H9 (cell line): Measurements from ENCODE around the gene COMMD4. TPM values are rescaled to one million over a fixed set of nuclear protein-coding genes. Genes with fewer than 3 reads are reported as not detected.
A peak's percentile ranks its signal among the peaks of the same experiment; 100 is the strongest.
"Not testable (repeated sequence)": the region's sequence is repeated elsewhere in the genome, so short reads cannot be mapped to it uniquely, and the experiment has no call there.

Experiments used
- DNase-seq: peaks from one replicate; pipeline ENCODE4 v3.0.0-alpha.2; 2017
- H2AFZ ChIP-seq: one replicate; pipeline ENCODE4 v1.6.1; 2013; ENCODE audit warnings: mild to moderate bottlenecking, low read length, control low read depth, moderate library complexity
- H2AK5ac ChIP-seq: 2 replicates; pipeline ENCODE4 v1.6.1; 2013; ENCODE audit warnings: low read length, control low read depth, mixed read lengths; ENCODE audit not compliant: insufficient read length
- H2BK120ac ChIP-seq: one replicate; pipeline ENCODE4 v1.6.1; 2013; ENCODE audit warnings: low read depth, mild to moderate bottlenecking, low read length, control low read depth, inconsistent platforms; ENCODE audit not compliant: poor library complexity, severe bottlenecking
- H2BK12ac ChIP-seq: 2 replicates; pipeline ENCODE4 v1.6.1; 2013; ENCODE audit warnings: low read length, control low read depth, mixed read lengths, low read depth; ENCODE audit not compliant: insufficient read length
- H2BK15ac ChIP-seq: 2 replicates; pipeline ENCODE4 v1.6.1; 2013; ENCODE audit warnings: low read depth, low read length, control low read depth
- H2BK20ac ChIP-seq: one replicate; pipeline ENCODE4 v1.6.1; 2013; ENCODE audit warnings: low read depth, mild to moderate bottlenecking, low read length, control low read depth, inconsistent platforms; ENCODE audit not compliant: poor library complexity, severe bottlenecking
- H2BK5ac ChIP-seq: 2 replicates; pipeline ENCODE4 v1.6.1; 2013; ENCODE audit warnings: low read length, control low read depth, mixed read lengths; ENCODE audit not compliant: insufficient read length
- H3K14ac ChIP-seq: 2 replicates; pipeline ENCODE4 v1.6.1; 2013; ENCODE audit warnings: low read length, control low read depth; ENCODE audit not compliant: insufficient read depth
- H3K18ac ChIP-seq: 2 replicates; pipeline ENCODE4 v1.6.1; 2013; ENCODE audit warnings: low read depth, mild to moderate bottlenecking, mixed read lengths, low read length, control low read depth; ENCODE audit not compliant: insufficient read length
- H3K23ac ChIP-seq: 2 replicates; pipeline ENCODE4 v1.6.1; 2013; ENCODE audit warnings: low read length, control low read depth, mixed read lengths, low read depth; ENCODE audit not compliant: insufficient read length
- H3K23me2 ChIP-seq: 2 replicates; pipeline ENCODE4 v1.6.1; 2013; ENCODE audit warnings: low read depth, mild to moderate bottlenecking, mixed read lengths, low read length, control low read depth; ENCODE audit not compliant: insufficient read length, poor library complexity, severe bottlenecking
- H3K27ac ChIP-seq: 2 replicates; pipeline ENCODE4 v1.5.1; 2013; ENCODE audit warnings: low read length, control low read depth, mixed read lengths, low read depth; ENCODE audit not compliant: insufficient read length
- H3K27me3 ChIP-seq: 2 replicates; pipeline ENCODE4 v1.6.1; 2013; ENCODE audit warnings: low read length, control low read depth, inconsistent platforms; ENCODE audit not compliant: insufficient read depth
- H3K4ac ChIP-seq: 2 replicates; pipeline ENCODE4 v1.6.1; 2013; ENCODE audit warnings: low read depth, mild to moderate bottlenecking, control low read depth, inconsistent platforms, low read length, moderate library complexity
- H3K4me1 ChIP-seq: 2 replicates; pipeline ENCODE4 v1.6.1; 2013; ENCODE audit warnings: low read length, control low read depth, inconsistent platforms; ENCODE audit not compliant: insufficient read depth
- H3K4me2 ChIP-seq: 2 replicates; pipeline ENCODE4 v1.6.1; 2013; ENCODE audit warnings: low read length, control low read depth, mixed read lengths; ENCODE audit not compliant: insufficient read length, insufficient read depth
- H3K56ac ChIP-seq: 2 replicates; pipeline ENCODE4 v1.6.1; 2013; ENCODE audit warnings: low read depth, mild to moderate bottlenecking, mixed read lengths, low read length, control low read depth; ENCODE audit not compliant: insufficient read length
- H3K79me1 ChIP-seq: 2 replicates; pipeline ENCODE4 v1.6.1; 2013; ENCODE audit warnings: low read depth, mild to moderate bottlenecking, moderate library complexity, low read length, control low read depth, inconsistent platforms; ENCODE audit not compliant: insufficient read depth, poor library complexity, severe bottlenecking
- H3K79me2 ChIP-seq: 2 replicates; pipeline ENCODE4 v1.6.1; 2013; ENCODE audit warnings: low read length, control low read depth, inconsistent platforms; ENCODE audit not compliant: insufficient read depth
- H3K9ac ChIP-seq: 2 replicates; pipeline ENCODE4 v1.6.1; 2013; ENCODE audit warnings: low read length, control low read depth, mixed read lengths; ENCODE audit not compliant: insufficient read length; ENCODE audit errors: extremely low read depth
- H3K9me3 ChIP-seq: one replicate; pipeline ENCODE4 v1.6.1; 2013; ENCODE audit warnings: low read depth, low read length, inconsistent platforms; ENCODE audit not compliant: control insufficient read depth
- H3T11ph ChIP-seq: one replicate; pipeline ENCODE4 v1.6.1; 2013; ENCODE audit warnings: mild to moderate bottlenecking, low read length, control low read depth, inconsistent platforms
- H4K20me1 ChIP-seq: one replicate; pipeline ENCODE4 v1.6.1; 2013; ENCODE audit not compliant: control insufficient read depth, insufficient read length, insufficient read depth
- H4K5ac ChIP-seq: 2 replicates; pipeline ENCODE4 v1.6.1; 2013; ENCODE audit warnings: low read depth, mild to moderate bottlenecking, mixed read lengths, low read length, control low read depth; ENCODE audit not compliant: insufficient read length
- H4K8ac ChIP-seq: replicated peaks from 2 replicates; pipeline ENCODE4 v1.6.1; 2013; ENCODE audit warnings: low read length, control low read depth, mixed read lengths, low read depth; ENCODE audit not compliant: insufficient read length
- H4K91ac ChIP-seq: 2 replicates; pipeline ENCODE4 v1.6.1; 2013; ENCODE audit warnings: low read depth, mild to moderate bottlenecking, moderate library complexity, mixed read lengths, low read length, control low read depth; ENCODE audit not compliant: insufficient read length
- H3K27ac Mint-ChIP-seq, 3 experiments: 2 replicates in 2 of 3; 3 replicates in 1 of 3; pipeline ENCODE4 v1.8.0; 2020 to 2021; ENCODE audit warnings: mixed read lengths in 3 of 3, mild to moderate bottlenecking in 1 of 3, moderate library complexity in 1 of 3
- H3K27me3 Mint-ChIP-seq: 2 replicates; pipeline ENCODE4 v1.8.0; 2021; ENCODE audit warnings: low read depth, mild to moderate bottlenecking, moderate library complexity, mixed read lengths
- H3K36me3 Mint-ChIP-seq, 3 experiments: 2 replicates in 2 of 3; 3 replicates in 1 of 3; pipeline ENCODE4 v1.8.0; 2020 to 2021; ENCODE audit warnings: low read depth in 3 of 3, mixed read lengths in 3 of 3; ENCODE audit not compliant: insufficient read depth in 1 of 3
- H3K4me1 Mint-ChIP-seq, 2 experiments: 2 replicates each; pipeline ENCODE4 v1.8.0; 2020; ENCODE audit warnings: mixed read lengths in 2 of 2
- H3K4me3 Mint-ChIP-seq, 2 experiments: 2 replicates in 1 of 2; 3 replicates in 1 of 2; pipeline ENCODE4 v1.8.0; 2020 to 2021; ENCODE audit warnings: mild to moderate bottlenecking in 2 of 2, mixed read lengths in 2 of 2, moderate library complexity in 1 of 2
- H3K9me3 Mint-ChIP-seq, 2 experiments: 2 replicates in 1 of 2; 3 replicates in 1 of 2; pipeline ENCODE4 v1.8.0; 2020; ENCODE audit warnings: mild to moderate bottlenecking in 2 of 2, mixed read lengths in 2 of 2, moderate library complexity in 1 of 2
- WGBS: extraction: QIAGEN DNeasy Blood & Tissue Kit; methylation state at CpG from one replicate; pipeline ENCODE4 v1.1.7; 2013; ENCODE audit warnings: missing lambda C conversion rate, low lambda C conversion rate, mixed read lengths; ENCODE audit not compliant: insufficient read length; ENCODE audit errors: extremely low coverage; 5-methylcytosine and 5-hydroxymethylcytosine counted together
- total RNA-seq: library from RNA; stranded (reverse); gene quantifications from 2 replicates; pipeline ENCODE4 v1.2.1, GENCODE V29; 2021
- TF ChIP-seq, protein P1 (sequence below): fragments of 200-600 bp; sonication (generic); conservative IDR thresholded peaks from 3 replicates; pipeline ENCODE4 v1.8.0; 2021; ENCODE audit warnings: antibody characterized with exemption, mild to moderate bottlenecking

Gene COMMD4
- total RNA-seq, 1 experiment from 2014 or later = 146 TPM

DNA sequence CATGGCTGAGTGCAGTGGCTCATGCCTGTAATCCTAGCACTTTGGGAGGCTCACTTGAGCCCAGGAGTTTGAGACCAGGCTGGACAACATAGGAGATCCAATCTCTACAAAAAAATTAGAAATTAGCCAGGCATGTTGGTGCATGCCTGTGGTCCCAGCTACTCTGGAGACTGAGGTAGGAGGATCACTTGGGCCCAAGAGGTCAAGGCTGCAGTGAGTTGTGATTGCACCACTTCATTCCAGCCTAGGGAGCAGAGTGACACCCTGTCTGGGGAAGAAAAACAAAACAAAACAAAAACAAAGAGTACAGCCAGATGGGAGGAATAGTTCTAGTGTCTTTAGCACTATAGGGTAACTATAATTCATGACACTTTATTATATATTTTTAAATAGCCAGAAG, 26.2 kb upstream of the COMMD4 start:
- no peak overlapping the region for H3K56ac ChIP-seq
- H3K4me3 Mint-ChIP-seq = no peak overlapping the region
- TF ChIP-seq, protein P1, sequence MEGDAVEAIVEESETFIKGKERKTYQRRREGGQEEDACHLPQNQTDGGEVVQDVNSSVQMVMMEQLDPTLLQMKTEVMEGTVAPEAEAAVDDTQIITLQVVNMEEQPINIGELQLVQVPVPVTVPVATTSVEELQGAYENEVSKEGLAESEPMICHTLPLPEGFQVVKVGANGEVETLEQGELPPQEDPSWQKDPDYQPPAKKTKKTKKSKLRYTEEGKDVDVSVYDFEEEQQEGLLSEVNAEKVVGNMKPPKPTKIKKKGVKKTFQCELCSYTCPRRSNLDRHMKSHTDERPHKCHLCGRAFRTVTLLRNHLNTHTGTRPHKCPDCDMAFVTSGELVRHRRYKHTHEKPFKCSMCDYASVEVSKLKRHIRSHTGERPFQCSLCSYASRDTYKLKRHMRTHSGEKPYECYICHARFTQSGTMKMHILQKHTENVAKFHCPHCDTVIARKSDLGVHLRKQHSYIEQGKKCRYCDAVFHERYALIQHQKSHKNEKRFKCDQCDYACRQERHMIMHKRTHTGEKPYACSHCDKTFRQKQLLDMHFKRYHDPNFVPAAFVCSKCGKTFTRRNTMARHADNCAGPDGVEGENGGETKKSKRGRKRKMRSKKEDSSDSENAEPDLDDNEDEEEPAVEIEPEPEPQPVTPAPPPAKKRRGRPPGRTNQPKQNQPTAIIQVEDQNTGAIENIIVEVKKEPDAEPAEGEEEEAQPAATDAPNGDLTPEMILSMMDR = no peak
- no peak overlapping the region for H2BK5ac ChIP-seq
- H3K4ac ChIP-seq = no peak overlapping the region
- peak overlapping the region in 1 of 3 experiments; percentile 78; a peak in 1 of 7 replicates for H3K27ac Mint-ChIP-seq
- H4K8ac ChIP-seq = no peak overlapping the region
- H3K23ac ChIP-seq = no peak overlapping the region
- no peak overlapping the region for H4K91ac ChIP-seq
- no peak overlapping the region for H3T11ph ChIP-seq
- DNase-seq = no peak
- no peak overlapping the region for H3K18ac ChIP-seq
- no peak overlapping the region for H2BK120ac ChIP-seq
- no peak overlapping the region for H2AFZ ChIP-seq
- no peak overlapping the region for H4K5ac ChIP-seq
- no peak overlapping the region for H3K9ac ChIP-seq
- no peak overlapping the region for H2BK20ac ChIP-seq
- H3K79me2 ChIP-seq = no peaks in the 10 kb centered on the region
- H2BK15ac ChIP-seq = no peak overlapping the region
- H3K4me1 Mint-ChIP-seq = peaks cover 0 to 2% of the 10 kb centered on the region in 2 experiments; a peak in 1 of 4 replicates
- no peaks in the 10 kb centered on the region; the same call in 1 of the 2 replicates for H3K27me3 ChIP-seq
- H2AK5ac ChIP-seq = no peak overlapping the region
- no peaks in the 10 kb centered on the region for H4K20me1 ChIP-seq
- H3K4me2 ChIP-seq = no peak overlapping the region
- H2BK12ac ChIP-seq = no peak overlapping the region
- no peaks in the 10 kb centered on the region for H3K9me3 ChIP-seq
- no peak overlapping the region for H3K27ac ChIP-seq
- peaks cover 20% of the 10 kb centered on the region for H3K27me3 Mint-ChIP-seq
- no peaks in the 10 kb centered on the region for H3K9me3 Mint-ChIP-seq
- H3K23me2 ChIP-seq = no peaks in the 10 kb centered on the region
- no peak overlapping the region for H3K14ac ChIP-seq
- no peaks in the 10 kb centered on the region for H3K79me1 ChIP-seq
- no peaks in the 10 kb centered on the region for H3K4me1 ChIP-seq
- H3K36me3 Mint-ChIP-seq = no peaks in the 10 kb centered on the region

DNA sequence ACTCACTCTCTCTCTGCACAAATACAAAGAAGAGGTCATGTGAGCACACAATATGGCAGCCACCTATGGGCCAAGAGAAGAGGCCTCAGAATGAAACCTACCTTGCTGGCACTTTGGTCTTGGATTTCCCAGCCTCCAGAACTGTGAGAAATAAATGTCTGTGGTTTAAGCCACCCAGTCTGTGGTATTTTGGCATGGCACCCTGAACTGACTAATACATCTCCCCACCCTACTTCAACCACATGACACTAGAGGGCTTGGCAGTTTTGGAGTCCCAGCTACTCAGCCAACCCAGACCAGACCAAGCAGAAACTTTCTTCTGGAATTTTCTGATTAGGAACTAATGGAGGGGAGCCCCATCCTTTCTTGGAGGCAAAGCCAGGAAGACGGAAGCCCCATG, 23.3 kb upstream of the COMMD4 start:
- not testable (repeated sequence) for H4K91ac ChIP-seq, H2BK120ac ChIP-seq, H3T11ph ChIP-seq, H3K4me1 Mint-ChIP-seq, H3K36me3 Mint-ChIP-seq, DNase-seq, H3K56ac ChIP-seq, H4K5ac ChIP-seq, H2BK12ac ChIP-seq, H2AK5ac ChIP-seq, H3K9me3 ChIP-seq, H3K23ac ChIP-seq, H3K18ac ChIP-seq, H3K79me2 ChIP-seq, H3K79me1 ChIP-seq, H3K27ac Mint-ChIP-seq, H3K27ac ChIP-seq, H3K14ac ChIP-seq, H3K4me2 ChIP-seq, H3K9ac ChIP-seq, H2BK20ac ChIP-seq, H2BK5ac ChIP-seq, H4K8ac ChIP-seq, H3K27me3 ChIP-seq, H3K4ac ChIP-seq, H3K23me2 ChIP-seq, H4K20me1 ChIP-seq, H2BK15ac ChIP-seq, H3K9me3 Mint-ChIP-seq, H2AFZ ChIP-seq, H3K4me1 ChIP-seq, H3K4me3 Mint-ChIP-seq
- WGBS = no CpG with 5 or more reads among the region's 1 CpG
- H3K27me3 Mint-ChIP-seq = peaks cover 25% of the 10 kb centered on the region
